ENCODE measurements around the gene GJE1.
"Not testable (repeated sequence)": the region's sequence is repeated elsewhere in the genome, so short reads cannot be mapped to it uniquely, and the experiment has no call there.

Gene GJE1, protein sequence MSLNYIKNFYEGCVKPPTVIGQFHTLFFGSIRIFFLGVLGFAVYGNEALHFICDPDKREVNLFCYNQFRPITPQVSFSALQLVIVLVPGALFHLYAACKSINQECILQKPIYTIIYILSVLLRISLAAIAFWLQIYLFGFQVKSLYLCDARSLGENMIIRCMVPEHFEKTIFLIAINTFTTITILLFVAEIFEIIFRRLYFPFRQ

GRCh38 chr6:142132625-142133024, at the start of gene GJE1:
TSS of gene GJE1 (plus strand) at chr6:142132925. CDS start at chr6:142133159, 234 bp downstream.
- no peak for DNase-seq

DNA sequence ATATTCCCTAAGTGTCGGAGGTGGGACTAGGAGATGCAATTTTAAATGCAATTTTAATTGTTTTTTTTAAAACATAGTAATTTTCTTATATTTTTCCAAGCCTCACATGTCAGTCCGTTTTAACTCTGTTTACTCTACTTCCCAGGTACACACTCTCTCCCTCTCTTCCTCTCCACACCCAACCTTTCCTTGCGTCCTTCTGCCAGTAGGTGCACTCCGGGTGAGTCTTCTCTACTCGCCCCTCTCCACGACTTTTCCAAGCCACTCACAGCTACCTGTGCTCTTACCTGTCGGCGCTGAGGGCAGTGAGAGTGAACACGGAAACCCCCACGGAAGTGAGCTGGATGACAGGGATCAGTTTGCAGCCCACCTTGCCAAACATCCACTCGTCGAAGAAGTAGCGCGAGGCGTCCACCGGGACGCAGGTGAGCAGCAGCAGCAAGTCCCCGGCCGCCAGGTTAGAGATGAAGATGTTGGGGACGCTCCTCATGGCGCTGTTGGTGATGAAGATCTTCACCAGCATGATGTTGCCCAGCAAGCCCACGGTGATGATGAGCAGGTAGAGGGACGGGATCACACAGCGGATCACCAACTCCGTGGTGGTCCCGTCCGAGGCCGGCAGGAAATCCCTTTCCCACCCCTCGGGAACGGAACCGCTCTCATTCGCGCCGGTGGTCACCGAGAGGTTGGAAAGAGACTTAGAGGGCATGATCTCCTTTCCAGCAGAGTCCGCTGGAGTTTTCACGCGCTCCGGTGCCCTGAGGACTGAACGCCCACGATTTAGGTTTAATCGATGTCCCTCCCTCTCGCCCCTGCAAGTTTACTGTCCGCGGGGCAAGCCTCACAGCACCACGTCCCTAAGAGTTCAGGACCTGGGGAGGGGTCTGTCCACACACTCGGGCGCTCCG, 44.5 kb upstream of the GJE1 start:
- DNase-seq: no peak

GRCh38 chr6:142088858-142089216, 43.9 kb upstream of the GJE1 start:
- DNase-seq: no peak

- not testable (repeated sequence) for DNase-seq
Measured at GRCh38 chr6:142104820-142105219, 27.9 kb upstream of the GJE1 start.

DNA sequence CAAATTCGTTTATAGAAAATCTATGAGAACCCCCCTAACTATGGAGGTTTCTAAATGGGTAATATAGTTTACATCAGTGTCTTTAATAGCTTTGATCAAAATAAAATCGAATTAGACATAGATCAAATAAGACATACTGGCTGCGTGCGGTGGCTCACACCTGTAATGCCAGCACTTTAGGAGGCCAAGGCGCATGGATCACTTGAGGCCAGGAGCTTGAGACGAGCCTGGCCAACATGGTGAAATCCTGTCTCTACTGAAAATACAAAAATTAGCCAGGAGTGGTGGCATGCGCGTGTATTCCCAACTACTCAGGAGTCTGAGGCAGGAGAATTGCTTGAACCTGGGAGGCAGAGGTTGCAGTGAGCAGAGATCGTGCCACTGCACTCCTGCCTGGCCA, 21.9 kb upstream of the GJE1 start:
- DNase-seq: not testable (repeated sequence)

GRCh38 chr6:142112451-142113061, 20.2 kb upstream of the GJE1 start:
- DNase-seq: peak; percentile 78

GRCh38 chr6:142117366-142117765, 15.4 kb upstream of the GJE1 start:
- DNase-seq: no peak

DNA sequence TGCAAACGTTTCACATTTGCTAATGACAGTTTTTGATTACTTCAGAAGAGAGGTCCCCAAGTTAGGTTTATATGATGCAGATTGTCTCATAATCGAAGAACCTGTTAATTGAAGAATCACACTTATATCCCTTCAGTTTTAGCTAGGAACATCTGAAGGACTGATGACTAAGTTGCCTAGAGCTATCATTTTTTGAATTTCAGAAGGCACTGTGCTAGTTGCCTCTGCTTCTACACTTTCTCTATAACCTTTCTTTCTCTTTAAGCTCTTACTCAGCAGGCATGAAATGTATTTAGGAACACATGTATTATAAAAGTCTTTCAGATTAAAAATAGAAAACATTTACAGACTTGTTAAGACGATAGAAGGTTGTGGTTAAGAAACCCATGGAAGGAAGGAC, 14.4 kb upstream of the GJE1 start:
- DNase-seq: no peak

- no peak for DNase-seq
Measured at GRCh38 chr6:142118925-142119324, 13.8 kb upstream of the GJE1 start.

- no peak for DNase-seq
Measured at GRCh38 chr6:142121342-142121741, 11.4 kb upstream of the GJE1 start.

DNA sequence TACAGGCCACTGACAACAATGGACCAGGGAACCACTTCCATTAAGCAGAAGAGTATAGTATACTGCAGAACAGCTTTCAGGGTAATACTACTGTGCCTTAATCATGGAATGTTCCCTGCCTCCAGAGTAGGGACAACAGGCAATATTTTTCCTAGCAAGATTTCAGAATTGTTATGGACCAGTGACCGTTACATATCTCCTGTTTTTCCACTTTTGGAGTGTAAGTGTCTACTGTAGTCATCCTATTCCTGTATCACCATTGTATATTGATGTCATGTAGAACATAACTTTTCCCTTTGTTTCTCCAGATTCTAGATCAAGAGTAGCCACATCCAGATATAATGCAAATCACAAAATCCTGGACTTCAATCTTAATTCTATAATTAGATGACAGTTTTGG, 1.9 kb upstream of the GJE1 start:
- no peak for DNase-seq

- no peak for DNase-seq
Measured at GRCh38 chr6:142138876-142139275, 6.2 kb downstream of the GJE1 start.

- not testable (repeated sequence) for DNase-seq
Measured at GRCh38 chr6:142141531-142141930, 8.8 kb downstream of the GJE1 start.

DNA sequence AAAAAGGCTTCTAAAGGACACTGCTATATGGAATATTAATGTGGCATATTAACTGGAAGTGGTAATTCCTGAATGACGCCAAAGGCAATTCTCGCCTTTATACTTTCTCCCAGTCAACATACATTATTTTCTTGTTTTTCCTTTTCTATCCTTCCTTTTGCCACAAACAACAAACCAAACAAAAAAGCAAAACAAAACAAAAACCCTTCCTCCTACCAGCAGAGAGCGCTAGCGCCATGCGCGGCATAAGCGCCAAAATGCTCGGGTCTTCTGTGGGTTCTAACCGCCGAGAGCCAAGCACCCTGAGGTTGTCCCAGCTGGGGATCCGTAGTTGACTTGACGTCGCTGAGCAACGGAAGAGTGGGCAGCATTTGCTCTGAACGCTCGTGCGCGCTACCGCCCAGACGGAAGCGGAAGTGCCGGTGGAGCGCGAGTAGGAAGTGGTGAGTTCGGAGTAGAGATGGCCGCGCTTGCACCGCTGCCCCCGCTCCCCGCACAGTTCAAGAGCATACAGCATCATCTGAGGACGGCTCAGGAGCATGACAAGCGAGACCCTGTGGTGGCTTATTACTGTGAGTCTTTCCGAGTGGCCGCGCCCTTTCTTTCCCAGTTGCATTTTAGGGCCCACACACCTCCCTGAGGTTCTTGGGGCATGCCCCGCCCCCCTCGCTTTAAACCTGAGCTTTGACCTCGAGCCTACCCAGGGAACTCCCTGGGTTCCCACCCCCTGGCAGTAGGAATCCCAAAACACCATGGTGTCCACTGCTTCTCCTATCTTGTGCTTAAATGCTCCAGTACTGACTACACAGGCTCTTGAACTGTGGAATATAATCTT, 14.3 kb downstream of the GJE1 start, which contains the start of the genes NMBR and VTA1:
Gene NMBR, minus strand, starts transcription at position 295 of the 835 bp plus-strand sequence. CDS start 58,464 bp downstream, outside the sequence.
Gene VTA1, plus strand, starts transcription at position 436 of the 835 bp plus-strand sequence. Its CDS starts 25 bp downstream, at position 461.
- peak; percentile 92 for DNase-seq

DNA sequence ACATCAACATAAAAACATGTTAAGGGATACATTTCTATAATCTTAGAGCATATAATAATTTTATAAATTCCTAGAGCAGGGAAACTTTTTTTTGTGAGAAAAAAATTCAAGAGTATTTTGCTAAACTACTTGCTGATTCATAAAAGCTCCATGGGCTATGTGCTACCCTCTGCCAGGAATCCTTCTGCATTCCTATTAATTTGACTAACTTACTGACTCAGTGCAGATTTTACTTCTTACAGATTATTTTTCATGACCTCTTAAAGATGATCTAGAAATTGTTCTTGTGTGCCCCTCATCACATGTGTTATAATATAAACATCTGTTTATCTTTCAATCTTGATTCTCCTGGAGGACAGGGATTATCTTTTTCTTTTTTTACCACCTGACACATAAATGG, 20.0 kb downstream of the GJE1 start:
- DNase-seq: no peak

GRCh38 chr6:142153196-142153595, 20.5 kb downstream of the GJE1 start:
- DNase-seq: no peak

DNA sequence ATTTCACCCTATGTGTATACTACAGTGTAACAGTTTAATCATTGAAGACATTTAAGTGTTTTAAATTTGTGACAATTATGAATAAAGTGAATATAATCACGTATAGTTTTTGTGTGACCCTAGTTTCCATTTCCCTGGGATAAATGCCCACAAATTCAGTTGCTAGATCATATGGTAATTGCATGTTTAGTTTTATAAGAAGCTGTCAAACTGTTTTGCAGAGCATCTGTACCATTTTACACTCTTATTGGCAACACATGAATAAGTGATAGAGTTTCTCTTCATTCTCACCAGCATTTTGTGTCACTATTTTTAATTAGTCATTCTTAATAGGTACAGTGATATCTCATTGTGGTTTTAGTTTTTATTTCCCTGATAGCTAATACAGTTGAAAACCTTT, 21.6 kb downstream of the GJE1 start:
- no peak for DNase-seq

- DNase-seq: no peak
Measured at GRCh38 chr6:142155091-142155490, 22.4 kb downstream of the GJE1 start.

DNA sequence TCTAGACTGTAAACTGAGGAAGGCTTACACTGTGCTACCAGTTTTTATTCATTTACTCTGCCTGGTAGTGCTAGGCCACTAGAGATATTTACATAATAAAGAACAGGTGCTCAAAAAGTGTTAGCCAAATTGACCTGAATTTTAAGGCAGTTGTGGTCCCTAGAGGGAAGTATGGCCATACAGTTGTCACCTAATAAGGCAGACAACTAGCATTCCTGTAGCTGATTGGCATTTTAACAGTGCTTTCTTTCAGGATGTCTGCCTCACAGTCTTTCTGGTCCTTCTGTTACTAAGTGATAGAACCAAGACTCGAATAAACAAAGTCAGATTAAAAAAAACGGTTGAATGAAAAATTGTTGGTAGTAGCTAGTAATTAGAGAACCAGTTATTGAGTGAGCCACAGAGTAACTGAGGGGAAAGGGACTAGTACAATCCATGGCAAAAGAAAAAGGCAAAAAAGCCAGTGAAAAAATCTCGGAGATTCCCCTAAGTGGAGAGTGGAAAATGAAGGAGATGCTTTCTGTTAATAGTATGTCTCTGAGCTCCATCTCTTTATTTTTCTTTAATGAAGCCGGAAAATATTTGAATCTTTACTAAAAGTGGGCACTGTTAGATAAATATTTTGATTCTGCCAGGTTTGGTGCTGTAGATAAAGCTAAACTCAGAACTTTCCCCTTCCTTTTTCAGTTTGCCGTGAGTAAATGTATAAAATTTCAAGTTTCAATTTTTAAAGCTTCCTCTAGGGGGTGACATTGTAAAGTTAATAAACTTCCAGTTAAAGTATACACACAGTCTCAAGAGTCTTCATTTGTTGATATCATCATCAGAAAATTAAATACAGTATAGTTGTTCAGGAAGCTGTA, 23.4 kb downstream of the GJE1 start:
- peak; percentile 1 for DNase-seq

DNA sequence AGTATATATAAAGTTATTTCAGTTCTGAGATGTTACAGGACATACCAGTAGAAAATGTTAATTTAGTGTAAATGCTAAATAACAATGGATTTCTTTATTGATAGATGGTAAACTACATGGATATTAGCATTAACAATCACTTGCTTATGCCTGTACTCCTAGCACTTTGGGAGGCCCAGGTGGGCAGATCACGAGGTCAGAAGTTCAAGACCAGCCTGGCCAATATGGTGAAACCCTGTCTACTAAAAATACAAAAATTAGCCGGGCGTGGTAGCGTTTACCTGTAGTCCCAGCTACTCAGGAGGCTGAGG, 24.0 kb downstream of the GJE1 start:
- DNase-seq: not testable (repeated sequence)

GRCh38 chr6:142162780-142163179, 30.1 kb downstream of the GJE1 start:
- DNase-seq: no peak

- DNase-seq: no peak
Measured at GRCh38 chr6:142165227-142165626, 32.5 kb downstream of the GJE1 start.
